Common myeloid progenitor, CD34-positive (primary cell): ENCODE data around the gene SLC39A12.

ENCODE experiments used
- CTCF ChIA-PET: fragments of 350-600 bp; sonication (Branson Sonifier 250); formaldehyde crosslinking; loops from one replicate; lab custom pipeline; 2021; ENCODE audit warnings: antibody characterized with exemption; lab: Charles Lee
- POLR2A ChIA-PET: fragments of 350-600 bp; sonication (Branson Sonifier 250); formaldehyde crosslinking; loops from one replicate; lab custom pipeline; 2021; ENCODE audit warnings: antibody characterized with exemption; lab: Charles Lee
- DNase-seq, 3 donors: peaks; one replicate each; pipeline versions ENCODE4 v3.0.0 to v3.0.0-alpha.2; 2013
- H3K27ac ChIP-seq, 2 experiments: 1 replicate in 1 of 2; 2 replicates in 1 of 2; pipeline ENCODE4 v1.7.0; 2013; ENCODE audit warnings: inconsistent platforms in 2 of 2, low read length in 2 of 2, mild to moderate bottlenecking in 2 of 2, low read depth in 1 of 2, moderate library complexity in 1 of 2; ENCODE audit not compliant: severe bottlenecking in 2 of 2, insufficient read depth in 1 of 2, poor library complexity in 1 of 2
- H3K27me3 ChIP-seq, 5 experiments: replicated peaks in 2 of 5; 1 replicate in 3 of 5; 2 replicates in 2 of 5; pipeline versions ENCODE4 v1.6.1 to v1.7.0; 2013; ENCODE audit warnings: low read length in 4 of 5, mild to moderate bottlenecking in 2 of 5, moderate library complexity in 2 of 5, inconsistent platforms in 1 of 5; ENCODE audit not compliant: insufficient read depth in 5 of 5, control insufficient read depth in 4 of 5
- H3K36me3 ChIP-seq, 4 experiments: 1 replicate in 2 of 4; 2 replicates in 2 of 4; pipeline versions ENCODE4 v1.6.1 to v1.7.0; 2013; ENCODE audit warnings: low read length in 3 of 4, control low read depth in 1 of 4, mild to moderate bottlenecking in 1 of 4; ENCODE audit not compliant: control insufficient read depth in 4 of 4, insufficient read depth in 4 of 4
- H3K4me1 ChIP-seq, 4 experiments: 1 replicate in 3 of 4; 2 replicates in 1 of 4; pipeline versions ENCODE4 v1.6.1 to v1.7.1; 2013; ENCODE audit warnings: low read length in 3 of 4, mild to moderate bottlenecking in 3 of 4, control low read depth in 1 of 4, inconsistent platforms in 1 of 4, moderate library complexity in 1 of 4; ENCODE audit not compliant: control insufficient read depth in 4 of 4, insufficient read depth in 4 of 4; ENCODE audit errors: control extremely low read depth in 1 of 4
- H3K4me3 ChIP-seq, 7 experiments: 1 replicate in 4 of 7; 2 replicates in 3 of 7; pipeline versions ENCODE4 v1.5.1 to v1.7.0; 2013; ENCODE audit warnings: mild to moderate bottlenecking in 7 of 7, low read length in 6 of 7, moderate library complexity in 6 of 7, inconsistent platforms in 2 of 7, low read depth in 2 of 7, control low read depth in 1 of 7; ENCODE audit not compliant: insufficient read depth in 4 of 7, control insufficient read depth in 1 of 7; ENCODE audit errors: extremely low read depth in 1 of 7
- H3K9me3 ChIP-seq, 5 experiments: 1 replicate in 4 of 5; 2 replicates in 1 of 5; pipeline versions ENCODE4 v1.6.1 to v1.7.1; 2013; ENCODE audit warnings: low read length in 4 of 5, mild to moderate bottlenecking in 2 of 5, inconsistent platforms in 1 of 5, low read depth in 1 of 5, moderate library complexity in 1 of 5; ENCODE audit not compliant: control insufficient read depth in 4 of 5, insufficient read depth in 2 of 5; ENCODE audit errors: control extremely low read depth in 1 of 5
- WGBS: methylation state at CpG from one replicate; pipeline ENCODE4 v1.1.5; 2013; ENCODE audit not compliant: insufficient coverage; 5-methylcytosine and 5-hydroxymethylcytosine counted together

SLC39A12 gene

DNA sequence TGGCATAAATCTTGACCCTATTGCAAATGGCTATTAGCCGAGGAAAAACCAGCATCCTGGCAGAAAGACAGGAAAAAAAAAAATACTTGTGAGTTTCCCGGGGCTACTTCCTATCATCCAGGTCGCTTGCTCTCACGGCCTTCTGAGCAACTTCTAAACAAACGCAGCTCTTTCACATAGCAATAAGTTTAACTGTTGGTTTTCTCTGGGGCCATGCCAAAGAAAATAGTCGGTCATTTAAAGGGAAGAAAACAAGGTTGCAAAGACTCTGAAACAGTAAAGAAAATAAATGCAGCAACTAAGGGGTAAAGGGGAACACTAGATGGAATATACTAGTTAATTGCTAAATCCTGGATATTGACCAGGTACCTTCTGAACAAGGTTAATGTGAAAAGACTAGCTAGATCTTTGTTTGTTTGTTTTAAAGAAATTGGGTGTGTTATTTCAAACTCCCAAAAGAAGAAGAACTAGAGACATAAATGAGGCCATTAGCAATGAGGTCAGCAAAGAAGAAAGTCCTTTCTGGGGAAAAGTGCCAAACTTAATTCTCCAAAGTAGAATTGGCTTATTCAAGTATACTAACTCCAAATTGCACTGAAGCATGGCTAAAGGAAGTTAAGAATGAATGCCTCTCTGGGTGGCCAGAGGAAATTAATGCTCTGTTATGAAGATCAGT is 54.2 kb downstream of the SLC39A12 start:
- no peak for DNase-seq
- peaks cover 0 to 9% (median 0%) of the 10 kb centered on the region in 5 experiments for H3K27me3 ChIP-seq
- H3K9me3 ChIP-seq: no peaks in the 10 kb centered on the region
- H3K27ac ChIP-seq: no peak overlapping the region
- no peak overlapping the region for H3K4me3 ChIP-seq
- H3K36me3 ChIP-seq: no peaks in the 10 kb centered on the region
- ChIA-PET POLR2A (no interaction called here), CTCF (interaction anchor here (0.7 kb wide), 1 partner anchor 112 kb away, joined by 3 read pairs; no protein-coding TSS in a partner anchor)
- 68% methylated on average over 4 of the region's 6 CpGs for WGBS
- no peaks in the 10 kb centered on the region for H3K4me1 ChIP-seq

DNA sequence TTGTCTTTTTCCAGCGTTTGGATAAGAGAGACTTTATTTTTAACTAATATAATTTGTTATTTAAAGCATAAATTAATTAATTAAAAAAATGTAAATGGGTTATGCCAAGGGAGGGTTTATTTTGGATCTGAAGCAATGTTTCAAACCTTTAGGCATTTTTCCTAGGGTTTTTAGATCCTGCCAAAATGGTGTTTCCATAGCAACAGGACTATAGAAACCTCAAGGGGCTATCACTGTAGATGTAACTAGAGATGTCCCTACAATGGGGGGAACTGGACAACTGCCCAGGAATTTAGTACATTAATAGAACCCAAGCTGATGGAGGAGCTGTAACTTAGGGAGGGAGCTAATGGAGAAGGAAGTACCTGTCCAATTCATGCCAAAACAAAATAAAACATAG is 57.3 kb downstream of the SLC39A12 start:
- CTCF ChIA-PET: no interaction called here
- no peak overlapping the region for H3K4me3 ChIP-seq
- POLR2A ChIA-PET: no interaction called here
- no peaks in the 10 kb centered on the region for H3K4me1 ChIP-seq
- no peaks in the 10 kb centered on the region for H3K36me3 ChIP-seq
- no peak overlapping the region for H3K27ac ChIP-seq
- no CpG with 5 or more reads among the region's 1 CpG for WGBS
- DNase-seq: no peak
- H3K9me3 ChIP-seq: no peaks in the 10 kb centered on the region
- H3K27me3 ChIP-seq: peaks cover 0 to 9% (median 0%) of the 10 kb centered on the region in 5 experiments

- no peaks in the 10 kb centered on the region for H3K4me1 ChIP-seq
- no peak overlapping the region for H3K27ac ChIP-seq
- no peaks in the 10 kb centered on the region for H3K9me3 ChIP-seq
- DNase-seq: no peak
- ChIA-PET CTCF (no interaction called here), POLR2A (no interaction called here)
- no peak overlapping the region for H3K4me3 ChIP-seq
- no peaks in the 10 kb centered on the region for H3K36me3 ChIP-seq
- no CpG with 5 or more reads among the region's 2 CpGs for WGBS
- peaks cover 0 to 9% (median 0%) of the 10 kb centered on the region in 5 experiments for H3K27me3 ChIP-seq
Observed at GRCh38 chr10:18010050-18010449, 58.3 kb downstream of the SLC39A12 start.

DNA sequence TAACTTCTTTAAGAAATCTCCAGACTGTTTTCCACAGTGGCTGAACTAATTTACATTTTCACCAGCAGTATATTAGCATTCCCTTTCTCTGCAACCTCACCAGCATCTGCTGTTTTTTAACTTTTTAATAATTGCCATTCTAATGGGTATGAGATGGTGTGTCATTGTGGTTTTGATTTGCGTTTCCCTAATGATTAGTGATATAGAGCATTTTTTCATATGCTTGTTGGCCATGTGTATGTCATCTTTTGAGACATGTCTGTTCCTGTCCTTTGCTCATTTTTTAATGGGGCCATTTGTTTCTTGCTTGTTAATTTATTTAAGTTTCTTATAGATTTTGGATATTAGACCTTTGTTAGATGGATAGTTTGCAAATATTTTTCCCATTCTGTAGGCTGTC is 68.8 kb downstream of the SLC39A12 start:
- peaks cover 3 to 16% (median 5%) of the 10 kb centered on the region in 5 experiments for H3K9me3 ChIP-seq
- no peak for DNase-seq
- no peak overlapping the region for H3K27ac ChIP-seq
- H3K4me3 ChIP-seq: no peak overlapping the region
- no peaks in the 10 kb centered on the region for H3K27me3 ChIP-seq
- ChIA-PET CTCF (no interaction called here), POLR2A (no interaction called here)
- 88% methylated on average over 1 of the region's 1 CpG for WGBS
- no peaks in the 10 kb centered on the region for H3K4me1 ChIP-seq
- no peaks in the 10 kb centered on the region for H3K36me3 ChIP-seq

GRCh38 chr10:18021725-18022480 is 70.2 kb downstream of the SLC39A12 start:
- H3K9me3 ChIP-seq: peaks cover 3 to 20% (median 5%) of the 10 kb centered on the region in 5 experiments
- no peak overlapping the region for H3K27ac ChIP-seq
- H3K4me3 ChIP-seq: no peak overlapping the region
- ChIA-PET CTCF (no interaction called here), POLR2A (no interaction called here)
- no peaks in the 10 kb centered on the region for H3K4me1 ChIP-seq
- H3K27me3 ChIP-seq: no peaks in the 10 kb centered on the region
- no peak for DNase-seq
- WGBS: no CpG with 5 or more reads among the region's 2 CpGs
- no peaks in the 10 kb centered on the region for H3K36me3 ChIP-seq

- WGBS: 100% methylated on average over 2 of the region's 4 CpGs
- no peak overlapping the region for H3K27ac ChIP-seq
Observed at GRCh38 chr10:18043148-18044006, 91.7 kb downstream of the SLC39A12 start.

More at GRCh38 chr10:18043148-18044006, 91.7 kb downstream of the SLC39A12 start:
- Histone ChIP-seq H3K4me3 (no peak overlapping the region), H3K9me3 (no peaks in the 10 kb centered on the region), H3K4me1 (peaks cover 0 to 15% (median 2%) of the 10 kb centered on the region in 4 experiments), H3K27me3 (no peaks in the 10 kb centered on the region), H3K36me3 (no peaks in the 10 kb centered on the region)
- no peak for DNase-seq
- CTCF ChIA-PET: interaction anchor here (0.5 kb wide), 1 partner anchor 18 kb away, joined by 3 read pairs; no protein-coding TSS in a partner anchor
- POLR2A ChIA-PET: no interaction called here
